HepG2 (cell line): ENCODE results near the gene FBXO4. TPM values are rescaled to one million over a fixed set of nuclear protein-coding genes. Genes with fewer than 3 reads are reported as not detected.

Source experiments
- ATAC-seq: fragments of 200-7000 bp; cut with Tn5 transposase; 3 replicates; pipeline ENCODE4 v1.9.1; 2020; ENCODE audit warnings: mild to moderate bottlenecking, moderate library complexity
- BruUV-seq: library from RNA; stranded (reverse); fragments of 400-500 nt; replicated peaks from 2 replicates; lab custom pipeline; 2021; lab: Mats Ljungman, UMichigan
- CTCF ChIA-PET: fragments of 300-600 bp; formaldehyde crosslinking; extraction: SDS; loops from one replicate; lab custom pipeline; 2021; ENCODE audit warnings: low total read pairs, inconsistent platforms, low intra/inter-chr PET ratio; lab: Yijun Ruan, JAX
- POLR2A ChIA-PET: fragments of 350-600 bp; sonication (Branson Sonifier 250); formaldehyde crosslinking; loops from one replicate; lab custom pipeline; 2020; ENCODE audit warnings: antibody characterized with exemption, inconsistent platforms; lab: Yijun Ruan, JAX
- DNase-seq: peaks from one replicate; pipeline ENCODE4 v3.0.0-alpha.2; 2015; ENCODE audit warnings: low spot score
- FAIRE-seq: peaks from 3 replicates; lab custom pipeline; 2011; peaks lifted over from hg19 to GRCh38; lab: Jason Lieb, UNC
- H2AFZ ChIP-seq: one replicate; pipeline ENCODE4 v1.6.1; 2011; ENCODE audit warnings: low read length, inconsistent platforms
- H3K27ac ChIP-seq: fragments of 300-600 bp; 3 replicates; pipeline ENCODE4 v1.8.0; 2011; ENCODE audit warnings: mixed run types, mild to moderate bottlenecking, mixed read lengths, low read length, inconsistent platforms; ENCODE audit not compliant: insufficient read depth; ENCODE audit errors: extremely low read length
- H3K27me3 ChIP-seq, 2 experiments: fragments of 200-600 bp in 1 of 2; 2 replicates in 1 of 2; 3 replicates in 1 of 2; pipeline versions ENCODE4 v1.6.0 to v1.8.0; 2011; ENCODE audit warnings: low read length in 2 of 2, mild to moderate bottlenecking in 2 of 2, moderate library complexity in 2 of 2, inconsistent platforms in 1 of 2; ENCODE audit not compliant: insufficient read depth in 2 of 2, control insufficient read depth in 1 of 2
- H3K36me3 ChIP-seq, 2 experiments: fragments of 200-600 bp in 1 of 2; replicated peaks in 1 of 2; 2 replicates in 1 of 2; 3 replicates in 1 of 2; pipeline versions ENCODE4 v1.5.1 to v1.8.0; 2011; ENCODE audit warnings: low read length in 2 of 2, inconsistent platforms in 1 of 2; ENCODE audit not compliant: insufficient read depth in 2 of 2, control insufficient read depth in 1 of 2
- H3K4me1 ChIP-seq: 2 replicates; pipeline ENCODE4 v1.5.1; 2012; ENCODE audit warnings: low read length, inconsistent platforms; ENCODE audit not compliant: insufficient read depth
- H3K4me2 ChIP-seq: 2 replicates; pipeline ENCODE4 v1.6.0; 2011; ENCODE audit warnings: low read depth, low read length, inconsistent platforms
- H3K4me3 ChIP-seq, 3 experiments: fragments of 200-600 bp in 1 of 3; sonication (generic), shearing (Covaris generic) in 1 of 3; replicated peaks in 1 of 3; 2 replicates each; pipeline ENCODE4 v1.5.1; 2011 to 2016; ENCODE audit warnings: low read length in 3 of 3, inconsistent platforms in 2 of 3, low read depth in 2 of 3, mild to moderate bottlenecking in 2 of 3, control low read depth in 1 of 3, mixed read lengths in 1 of 3; ENCODE audit not compliant: insufficient read depth in 1 of 3
- H3K79me2 ChIP-seq: one replicate; pipeline ENCODE4 v1.6.1; 2011; ENCODE audit warnings: low read length, inconsistent platforms; ENCODE audit not compliant: insufficient read depth
- H3K9ac ChIP-seq: 2 replicates; pipeline ENCODE4 v1.6.0; 2011; ENCODE audit warnings: mild to moderate bottlenecking, low read depth, low read length, inconsistent platforms; ENCODE audit not compliant: insufficient read depth
- H3K9me3 ChIP-seq: 2 replicates; pipeline ENCODE4 v1.5.1; 2012; ENCODE audit warnings: mild to moderate bottlenecking, low read length
- H4K20me1 ChIP-seq: 2 replicates; pipeline ENCODE4 v1.6.0; 2011; ENCODE audit warnings: inconsistent platforms, mild to moderate bottlenecking, low read length, moderate library complexity; ENCODE audit not compliant: insufficient read depth
- CHCHD3 ChIP-seq: sonication (generic); formaldehyde crosslinking; IDR thresholded peaks from 2 replicates; pipeline ENCODE4 v1.8.0; 2022; ENCODE audit warnings: mild to moderate bottlenecking, missing genetic modification reagents, moderate library complexity
- NONO ChIP-seq, 2 experiments: fragments of 450-650 bp in 1 of 2; sonication (generic) in 1 of 2; formaldehyde crosslinking in 1 of 2; IDR thresholded peaks in 1 of 2; conservative IDR thresholded peaks in 1 of 2; 2 replicates each; pipeline versions ENCODE4 v1.6.1 to v1.8.0; 2017 to 2022; ENCODE audit warnings: mild to moderate bottlenecking in 1 of 2, missing genetic modification reagents in 1 of 2, moderate library complexity in 1 of 2
- PHF5A ChIP-seq: IDR thresholded peaks from one replicate; pipeline ENCODE4 v1.6.1; 2018; ENCODE audit warnings: low read depth, missing genetic modification reagents; ENCODE audit not compliant: unreplicated experiment
- SALL2 ChIP-seq: sonication (generic); formaldehyde crosslinking; IDR thresholded peaks from 2 replicates; pipeline ENCODE4 v1.8.1; 2023; ENCODE audit warnings: mild to moderate bottlenecking, missing genetic modification reagents, inconsistent platforms
- ZNF282 ChIP-seq: fragments of 450-650 bp; IDR thresholded peaks from 2 replicates; pipeline ENCODE4 v1.6.1; 2018; ENCODE audit not compliant: partially characterized antibody
- ZNF350 ChIP-seq: sonication (generic); formaldehyde crosslinking; IDR thresholded peaks from 2 replicates; pipeline ENCODE4 v1.4.0; 2020; ENCODE audit warnings: mild to moderate bottlenecking, low read depth, missing genetic modification reagents, borderline replicate concordance
- ZNF484 ChIP-seq: sonication (generic); formaldehyde crosslinking; IDR thresholded peaks from 2 replicates; pipeline ENCODE4 v1.5.1; 2020; ENCODE audit warnings: mild to moderate bottlenecking, low read depth, missing genetic modification reagents, borderline replicate concordance
- ZNF776 ChIP-seq: sonication (generic); formaldehyde crosslinking; IDR thresholded peaks from 2 replicates; pipeline ENCODE4 v1.4.0; 2020; ENCODE audit warnings: mild to moderate bottlenecking, missing genetic modification reagents
- WGBS: methylation state at CpG from one replicate; pipeline ENCODE4 v1.1.6; 2017; ENCODE audit warnings: low lambda C conversion rate; 5-methylcytosine and 5-hydroxymethylcytosine counted together
- in situ Hi-C: cut with HindIII; loops from 2 replicates; pipeline ENCODE4 v1.10.0; 2017; ENCODE audit warnings: low pct_unique_long_range_greater_than_20kb; ENCODE audit not compliant: extremely low pct_ligation_motif_present
- intact Hi-C: fragments of 100-400 bp; cut with micrococcal nuclease; formaldehyde crosslinking; loops from one replicate; pipeline ENCODE4 v1.10.0; 2022; ENCODE audit not compliant: unreplicated experiment
- polyA plus RNA-seq, 8 experiments: library from polyadenylated mRNA; depleted of rRNA in 3 of 8; stranded (reverse) in 7 of 8; unstranded in 1 of 8; fragments of >200 nt; fragmentation: Illumina TruSeq in 4 of 8; extraction: Trizol in 4 of 8; gene quantifications; 2 replicates each; pipeline versions ENCODE4 v1.2.1 to v1.2.3, GENCODE V29; 2011 to 2016; ENCODE audit warnings: low read depth in 4 of 8, missing spikeins in 1 of 8, mixed read lengths in 1 of 8; ENCODE audit not compliant: insufficient read depth in 1 of 8
- total RNA-seq, 5 experiments: library from RNA; depleted of rRNA; stranded (reverse); fragments of >200 nt; fragmentation: Illumina TruSeq; extraction: Trizol; gene quantifications; 2 replicates each; pipeline ENCODE4 v1.2.3, GENCODE V29; 2016; ENCODE audit warnings: low read depth in 1 of 5
- TF ChIP-seq, protein P1 (sequence below): sonication (generic); formaldehyde crosslinking; IDR thresholded peaks from 2 replicates; pipeline ENCODE4 v1.4.0; 2020; ENCODE audit warnings: missing genetic modification reagents
- TF ChIP-seq, protein P2 (sequence below): sonication (generic); formaldehyde crosslinking; IDR thresholded peaks from 2 replicates; pipeline ENCODE4 v1.4.0; 2020; ENCODE audit warnings: missing genetic modification reagents, borderline replicate concordance
- TF ChIP-seq, protein P3 (sequence below): sonication (generic); formaldehyde crosslinking; IDR thresholded peaks from 2 replicates; pipeline ENCODE4 v1.9.0; 2021; ENCODE audit warnings: missing genetic modification reagents, mild to moderate bottlenecking, borderline replicate concordance
- TF ChIP-seq, protein P4 (sequence below): sonication (generic); formaldehyde crosslinking; IDR thresholded peaks from 2 replicates; pipeline ENCODE4 v1.5.0; 2020; ENCODE audit warnings: mild to moderate bottlenecking, missing genetic modification reagents

Gene FBXO4
- total and polyA plus RNA-seq, 2 of the 13 experiments (the other 11 are each of a cell fraction or from before 2014, with no cell fraction given) = 5.2 to 16.4 TPM

DNA sequence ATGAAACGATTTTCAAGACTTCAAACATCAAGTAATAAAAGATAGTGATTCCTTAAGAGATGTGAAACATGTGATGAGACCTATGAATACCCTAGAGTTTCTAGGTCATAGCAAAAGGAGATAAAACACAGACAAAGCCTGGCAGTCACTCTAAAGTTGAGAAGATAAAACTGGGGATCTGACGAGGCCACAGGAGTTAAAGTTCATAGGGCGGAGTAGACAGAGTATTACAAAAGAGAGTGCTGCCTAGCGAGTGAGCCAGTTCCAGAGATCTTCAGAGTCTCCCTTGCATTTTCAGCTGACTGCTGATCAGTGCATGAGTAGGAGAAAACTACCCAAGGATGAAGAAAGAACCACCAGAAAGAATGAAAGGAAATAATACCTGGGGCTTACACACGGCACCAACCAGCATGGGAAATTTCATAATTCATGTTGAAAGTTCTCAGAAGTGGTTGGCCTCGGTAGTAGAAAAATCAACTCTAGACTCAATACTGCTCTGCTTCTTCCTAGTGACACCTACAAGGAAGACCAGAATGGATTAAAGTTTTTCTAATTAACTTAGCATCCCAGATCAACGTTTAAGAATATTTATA, 30.4 kb downstream of the FBXO4 start:
- peaks cover 22% of the 10 kb centered on the region; the same call in 1 of the 2 replicates for H3K4me1 ChIP-seq
- no peaks in the 10 kb centered on the region for H4K20me1 ChIP-seq
- peak; percentile 87 for FAIRE-seq
- no peak overlapping the region for H3K27ac ChIP-seq
- intact Hi-C loops (no loop called here), in situ Hi-C loops (no loop called here)
- H3K79me2 ChIP-seq = no peaks in the 10 kb centered on the region
- ATAC-seq = peak; percentile 100
- DNase-seq = peak; percentile 55
- POLR2A ChIA-PET = no interaction called here
- H3K9ac ChIP-seq = peak overlapping the region; percentile 45; the same call in 1 of the 2 replicates
- no peaks in the 10 kb centered on the region for H3K27me3 ChIP-seq
- no TSS peak for BruUV-seq
- peak overlapping the region; percentile 73 for H2AFZ ChIP-seq
- CTCF ChIA-PET = no interaction called here
- under 1% methylated on average over 7 of the region's 7 CpGs for WGBS
- H3K4me3 ChIP-seq = peak overlapping the region; percentile 4 to 33 (median 27); a peak in 1 of 6 replicates
- H3K36me3 ChIP-seq = no peaks in the 10 kb centered on the region
- peaks cover 4% of the 10 kb centered on the region; the same call in 1 of the 2 replicates for H3K9me3 ChIP-seq
- H3K4me2 ChIP-seq = peak overlapping the region; percentile 54
- TF ChIP-seq SALL2 (CRISPR knock-in tag) (no peak), ZNF776 (CRISPR knock-in tag) (no peak), ZNF484 (no peak), PHF5A (CRISPR knock-in tag) (no peak), CHCHD3 (CRISPR knock-in tag) (no peak), ZNF350 (CRISPR knock-in tag) (no peak), NONO (IDR thresholded peaks at IDR 0.05) (no peak), NONO (CRISPR knock-in tag; conservative IDR thresholded peaks at IDR 0.05) (no peak), ZNF282 (no peak)
- TF ChIP-seq, protein P1, sequence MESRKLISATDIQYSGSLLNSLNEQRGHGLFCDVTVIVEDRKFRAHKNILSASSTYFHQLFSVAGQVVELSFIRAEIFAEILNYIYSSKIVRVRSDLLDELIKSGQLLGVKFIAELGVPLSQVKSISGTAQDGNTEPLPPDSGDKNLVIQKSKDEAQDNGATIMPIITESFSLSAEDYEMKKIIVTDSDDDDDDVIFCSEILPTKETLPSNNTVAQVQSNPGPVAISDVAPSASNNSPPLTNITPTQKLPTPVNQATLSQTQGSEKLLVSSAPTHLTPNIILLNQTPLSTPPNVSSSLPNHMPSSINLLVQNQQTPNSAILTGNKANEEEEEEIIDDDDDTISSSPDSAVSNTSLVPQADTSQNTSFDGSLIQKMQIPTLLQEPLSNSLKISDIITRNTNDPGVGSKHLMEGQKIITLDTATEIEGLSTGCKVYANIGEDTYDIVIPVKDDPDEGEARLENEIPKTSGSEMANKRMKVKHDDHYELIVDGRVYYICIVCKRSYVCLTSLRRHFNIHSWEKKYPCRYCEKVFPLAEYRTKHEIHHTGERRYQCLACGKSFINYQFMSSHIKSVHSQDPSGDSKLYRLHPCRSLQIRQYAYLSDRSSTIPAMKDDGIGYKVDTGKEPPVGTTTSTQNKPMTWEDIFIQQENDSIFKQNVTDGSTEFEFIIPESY (CRISPR knock-in tag) = no peak
- TF ChIP-seq, protein P2, sequence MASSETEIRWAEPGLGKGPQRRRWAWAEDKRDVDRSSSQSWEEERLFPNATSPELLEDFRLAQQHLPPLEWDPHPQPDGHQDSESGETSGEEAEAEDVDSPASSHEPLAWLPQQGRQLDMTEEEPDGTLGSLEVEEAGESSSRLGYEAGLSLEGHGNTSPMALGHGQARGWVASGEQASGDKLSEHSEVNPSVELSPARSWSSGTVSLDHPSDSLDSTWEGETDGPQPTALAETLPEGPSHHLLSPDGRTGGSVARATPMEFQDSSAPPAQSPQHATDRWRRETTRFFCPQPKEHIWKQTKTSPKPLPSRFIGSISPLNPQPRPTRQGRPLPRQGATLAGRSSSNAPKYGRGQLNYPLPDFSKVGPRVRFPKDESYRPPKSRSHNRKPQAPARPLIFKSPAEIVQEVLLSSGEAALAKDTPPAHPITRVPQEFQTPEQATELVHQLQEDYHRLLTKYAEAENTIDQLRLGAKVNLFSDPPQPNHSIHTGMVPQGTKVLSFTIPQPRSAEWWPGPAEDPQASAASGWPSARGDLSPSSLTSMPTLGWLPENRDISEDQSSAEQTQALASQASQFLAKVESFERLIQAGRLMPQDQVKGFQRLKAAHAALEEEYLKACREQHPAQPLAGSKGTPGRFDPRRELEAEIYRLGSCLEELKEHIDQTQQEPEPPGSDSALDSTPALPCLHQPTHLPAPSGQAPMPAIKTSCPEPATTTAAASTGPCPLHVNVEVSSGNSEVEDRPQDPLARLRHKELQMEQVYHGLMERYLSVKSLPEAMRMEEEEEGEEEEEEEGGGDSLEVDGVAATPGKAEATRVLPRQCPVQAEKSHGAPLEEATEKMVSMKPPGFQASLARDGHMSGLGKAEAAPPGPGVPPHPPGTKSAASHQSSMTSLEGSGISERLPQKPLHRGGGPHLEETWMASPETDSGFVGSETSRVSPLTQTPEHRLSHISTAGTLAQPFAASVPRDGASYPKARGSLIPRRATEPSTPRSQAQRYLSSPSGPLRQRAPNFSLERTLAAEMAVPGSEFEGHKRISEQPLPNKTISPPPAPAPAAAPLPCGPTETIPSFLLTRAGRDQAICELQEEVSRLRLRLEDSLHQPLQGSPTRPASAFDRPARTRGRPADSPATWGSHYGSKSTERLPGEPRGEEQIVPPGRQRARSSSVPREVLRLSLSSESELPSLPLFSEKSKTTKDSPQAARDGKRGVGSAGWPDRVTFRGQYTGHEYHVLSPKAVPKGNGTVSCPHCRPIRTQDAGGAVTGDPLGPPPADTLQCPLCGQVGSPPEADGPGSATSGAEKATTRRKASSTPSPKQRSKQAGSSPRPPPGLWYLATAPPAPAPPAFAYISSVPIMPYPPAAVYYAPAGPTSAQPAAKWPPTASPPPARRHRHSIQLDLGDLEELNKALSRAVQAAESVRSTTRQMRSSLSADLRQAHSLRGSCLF (CRISPR knock-in tag) = no peak
- TF ChIP-seq, protein P3, sequence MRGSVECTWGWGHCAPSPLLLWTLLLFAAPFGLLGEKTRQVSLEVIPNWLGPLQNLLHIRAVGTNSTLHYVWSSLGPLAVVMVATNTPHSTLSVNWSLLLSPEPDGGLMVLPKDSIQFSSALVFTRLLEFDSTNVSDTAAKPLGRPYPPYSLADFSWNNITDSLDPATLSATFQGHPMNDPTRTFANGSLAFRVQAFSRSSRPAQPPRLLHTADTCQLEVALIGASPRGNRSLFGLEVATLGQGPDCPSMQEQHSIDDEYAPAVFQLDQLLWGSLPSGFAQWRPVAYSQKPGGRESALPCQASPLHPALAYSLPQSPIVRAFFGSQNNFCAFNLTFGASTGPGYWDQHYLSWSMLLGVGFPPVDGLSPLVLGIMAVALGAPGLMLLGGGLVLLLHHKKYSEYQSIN = no peak
- TF ChIP-seq, protein P4, sequence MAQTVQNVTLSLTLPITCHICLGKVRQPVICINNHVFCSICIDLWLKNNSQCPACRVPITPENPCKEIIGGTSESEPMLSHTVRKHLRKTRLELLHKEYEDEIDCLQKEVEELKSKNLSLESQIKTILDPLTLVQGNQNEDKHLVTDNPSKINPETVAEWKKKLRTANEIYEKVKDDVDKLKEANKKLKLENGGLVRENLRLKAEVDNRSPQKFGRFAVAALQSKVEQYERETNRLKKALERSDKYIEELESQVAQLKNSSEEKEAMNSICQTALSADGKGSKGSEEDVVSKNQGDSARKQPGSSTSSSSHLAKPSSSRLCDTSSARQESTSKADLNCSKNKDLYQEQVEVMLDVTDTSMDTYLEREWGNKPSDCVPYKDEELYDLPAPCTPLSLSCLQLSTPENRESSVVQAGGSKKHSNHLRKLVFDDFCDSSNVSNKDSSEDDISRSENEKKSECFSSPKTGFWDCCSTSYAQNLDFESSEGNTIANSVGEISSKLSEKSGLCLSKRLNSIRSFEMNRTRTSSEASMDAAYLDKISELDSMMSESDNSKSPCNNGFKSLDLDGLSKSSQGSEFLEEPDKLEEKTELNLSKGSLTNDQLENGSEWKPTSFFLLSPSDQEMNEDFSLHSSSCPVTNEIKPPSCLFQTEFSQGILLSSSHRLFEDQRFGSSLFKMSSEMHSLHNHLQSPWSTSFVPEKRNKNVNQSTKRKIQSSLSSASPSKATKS (CRISPR knock-in tag) = no peak
